Stimulated activated CD4-positive, alpha-beta T cell treated with anti-CD3 and anti-CD28 coated beads, Interleukin-12 subunit alpha, Interleukin-12 subunit beta, amount 100 ng/mL, for 24 hours (primary cell): ENCODE results near the gene ZNF148.
"Not testable (repeated sequence)": the region's sequence is repeated elsewhere in the genome, so short reads cannot be mapped to it uniquely, and the experiment has no call there.

Experiments used
- DNase-seq, 2 experiments: peaks; one replicate each; pipeline ENCODE4 v3.0.0-alpha.2; 2020; ENCODE audit warnings: low read depth in 2 of 2

The ZNF148 gene

GRCh38 chr3:125374996-125375941 lies at the start of gene ZNF148:
ZNF148 (minus strand) TSS chr3:125375325; CDS start chr3:125313640, 61,685 bp downstream.
- DNase-seq: peak; percentile 81 to 87

- no peak for DNase-seq
Measured at GRCh38 chr3:125418306-125418705, 43.2 kb upstream of the ZNF148 start.

- no peak for DNase-seq
Measured at GRCh38 chr3:125416235-125416634, 41.1 kb upstream of the ZNF148 start.

- no peak for DNase-seq
Measured at GRCh38 chr3:125414669-125415068, 39.5 kb upstream of the ZNF148 start.

GRCh38 chr3:125410922-125411321 lies 35.8 kb upstream of the ZNF148 start:
- no peak for DNase-seq

- no peak for DNase-seq
Measured at GRCh38 chr3:125406070-125406469, 30.9 kb upstream of the ZNF148 start.

GRCh38 chr3:125405515-125405914 lies 30.4 kb upstream of the ZNF148 start:
- not testable (repeated sequence) for DNase-seq

- no peak for DNase-seq
Measured at GRCh38 chr3:125403789-125404188, 28.7 kb upstream of the ZNF148 start.

GRCh38 chr3:125402639-125403038 lies 27.5 kb upstream of the ZNF148 start:
- DNase-seq: no peak

GRCh38 chr3:125401402-125401801 lies 26.3 kb upstream of the ZNF148 start:
- no peak for DNase-seq

- DNase-seq: no peak
Measured at GRCh38 chr3:125398952-125399351, 23.8 kb upstream of the ZNF148 start.

- DNase-seq: no peak
Measured at GRCh38 chr3:125395091-125395490, 20.0 kb upstream of the ZNF148 start.

GRCh38 chr3:125394406-125394805 lies 19.3 kb upstream of the ZNF148 start:
- DNase-seq: no peak

GRCh38 chr3:125389282-125389681 lies 14.2 kb upstream of the ZNF148 start:
- no peak for DNase-seq

GRCh38 chr3:125388369-125388768 lies 13.2 kb upstream of the ZNF148 start:
- not testable (repeated sequence) for DNase-seq

GRCh38 chr3:125386811-125387210 lies 11.7 kb upstream of the ZNF148 start:
- no peak for DNase-seq

- no peak for DNase-seq
Measured at GRCh38 chr3:125383744-125384143, 8.6 kb upstream of the ZNF148 start.

GRCh38 chr3:125382298-125382697 lies 7.2 kb upstream of the ZNF148 start:
- no peak for DNase-seq

- no peak for DNase-seq
Measured at GRCh38 chr3:125381743-125382142, 6.6 kb upstream of the ZNF148 start.

GRCh38 chr3:125381314-125381713 lies 6.2 kb upstream of the ZNF148 start:
- no peak for DNase-seq

GRCh38 chr3:125379483-125379882 lies 4.4 kb upstream of the ZNF148 start:
- no peak for DNase-seq

- DNase-seq: no peak
Measured at GRCh38 chr3:125378762-125379161, 3.6 kb upstream of the ZNF148 start.

GRCh38 chr3:125375950-125376679 lies 990 bp upstream of the ZNF148 start:
- no peak for DNase-seq
